DND-41 (cell line): ENCODE measurements around the gene ATP5F1D.

ENCODE experiments used
- EZH2 ChIP-seq: IDR thresholded peaks from 3 replicates; pipeline ENCODE4 v1.6.1; 2012; ENCODE audit warnings: borderline replicate concordance, low read depth, mild to moderate bottlenecking, moderate library complexity, low read length, inconsistent platforms; ENCODE audit not compliant: severe bottlenecking
- TF ChIP-seq, protein P1 (sequence below): IDR thresholded peaks from 2 replicates; pipeline ENCODE4 v1.5.1; 2012; ENCODE audit warnings: borderline replicate concordance, low read length, moderate library complexity, mild to moderate bottlenecking; ENCODE audit not compliant: poor library complexity, severe bottlenecking; ENCODE audit errors: extremely low read depth

DNA sequence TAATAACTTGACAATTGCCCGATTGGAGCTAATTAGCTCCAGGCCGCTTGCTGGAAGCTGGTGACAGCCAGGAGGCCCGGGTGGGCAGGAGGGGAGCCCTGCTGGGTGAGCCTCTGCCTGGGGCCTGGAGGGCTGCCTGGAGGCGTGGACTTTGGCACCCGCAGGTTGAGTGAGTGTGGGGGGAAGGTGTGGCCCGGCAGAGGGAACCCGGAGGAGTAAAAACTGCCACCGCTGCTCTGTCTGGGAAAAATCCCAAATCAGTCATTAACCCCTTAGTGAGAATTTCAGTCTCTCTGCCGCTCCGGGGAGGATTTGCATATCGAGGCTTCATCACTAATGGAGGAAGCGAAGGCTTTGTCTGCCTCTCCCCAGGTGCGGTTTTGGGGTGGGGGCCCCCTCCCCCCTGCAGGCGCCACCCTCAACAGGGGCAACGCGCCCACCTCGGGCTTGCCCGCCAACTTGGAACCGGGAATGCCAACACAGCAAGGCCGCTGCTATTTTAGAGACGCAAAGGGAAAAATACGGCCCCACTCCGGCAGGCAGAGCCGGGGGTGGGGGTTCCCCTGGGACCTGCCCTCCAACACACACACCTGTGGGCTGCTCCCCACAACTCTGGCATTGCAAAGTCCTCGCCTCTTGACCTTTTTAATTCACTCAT lies 50.3 kb downstream of the ATP5F1D start:
- TF ChIP-seq, protein P1, sequence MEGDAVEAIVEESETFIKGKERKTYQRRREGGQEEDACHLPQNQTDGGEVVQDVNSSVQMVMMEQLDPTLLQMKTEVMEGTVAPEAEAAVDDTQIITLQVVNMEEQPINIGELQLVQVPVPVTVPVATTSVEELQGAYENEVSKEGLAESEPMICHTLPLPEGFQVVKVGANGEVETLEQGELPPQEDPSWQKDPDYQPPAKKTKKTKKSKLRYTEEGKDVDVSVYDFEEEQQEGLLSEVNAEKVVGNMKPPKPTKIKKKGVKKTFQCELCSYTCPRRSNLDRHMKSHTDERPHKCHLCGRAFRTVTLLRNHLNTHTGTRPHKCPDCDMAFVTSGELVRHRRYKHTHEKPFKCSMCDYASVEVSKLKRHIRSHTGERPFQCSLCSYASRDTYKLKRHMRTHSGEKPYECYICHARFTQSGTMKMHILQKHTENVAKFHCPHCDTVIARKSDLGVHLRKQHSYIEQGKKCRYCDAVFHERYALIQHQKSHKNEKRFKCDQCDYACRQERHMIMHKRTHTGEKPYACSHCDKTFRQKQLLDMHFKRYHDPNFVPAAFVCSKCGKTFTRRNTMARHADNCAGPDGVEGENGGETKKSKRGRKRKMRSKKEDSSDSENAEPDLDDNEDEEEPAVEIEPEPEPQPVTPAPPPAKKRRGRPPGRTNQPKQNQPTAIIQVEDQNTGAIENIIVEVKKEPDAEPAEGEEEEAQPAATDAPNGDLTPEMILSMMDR, result no peak
- TF ChIP-seq EZH2, result no peak
